ENCODE data around the gene USP37. TPM values are rescaled to one million over a fixed set of nuclear protein-coding genes. Genes with fewer than 3 reads are reported as not detected.

The USP37 gene
- total and polyA plus RNA-seq, 2 of the 13 experiments (the other 11 are each of a cell fraction or from before 2014, with no cell fraction given), result 6.5 to 30.6 TPM

DNA sequence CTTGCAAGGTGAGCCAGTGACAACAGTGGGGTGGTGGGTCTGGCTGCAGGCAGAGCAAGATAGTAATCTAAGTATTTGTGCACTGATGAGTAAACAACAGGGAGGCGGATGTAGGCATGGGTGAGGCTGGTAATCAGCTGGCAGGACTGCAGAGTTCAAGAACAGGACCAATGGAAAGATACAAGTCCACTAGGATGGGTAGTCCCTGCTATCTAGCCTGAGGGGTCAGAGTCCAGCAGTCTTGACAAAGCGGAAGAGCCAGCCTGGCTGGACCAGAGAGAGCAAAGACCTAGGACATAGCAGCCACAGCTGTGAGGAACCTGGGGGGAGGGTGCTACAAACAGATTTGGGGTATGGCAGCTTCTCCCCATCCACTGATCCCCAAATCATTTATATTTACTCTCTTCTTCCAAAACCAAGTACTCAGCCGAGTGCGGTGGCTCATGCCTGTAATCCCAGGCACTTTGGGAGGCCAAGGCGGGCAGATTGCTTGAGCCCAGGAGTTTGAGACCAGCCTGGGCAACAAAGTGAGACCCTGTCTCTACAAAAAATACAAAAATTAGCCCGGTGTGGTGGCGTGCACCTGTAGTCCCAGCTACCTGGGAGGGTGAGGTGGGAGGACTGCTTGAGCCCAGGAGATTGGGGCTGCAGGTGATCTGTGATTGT, 123.3 kb downstream of the USP37 start (continued):
- peak; percentile 96; the same call in 2 of the 3 replicates for TF ChIP-seq MXI1 (IDR thresholded peaks at IDR 0.05; ENCODE audit: borderline replicate concordance, low read depth, low read length)
- TF ChIP-seq, protein P1, sequence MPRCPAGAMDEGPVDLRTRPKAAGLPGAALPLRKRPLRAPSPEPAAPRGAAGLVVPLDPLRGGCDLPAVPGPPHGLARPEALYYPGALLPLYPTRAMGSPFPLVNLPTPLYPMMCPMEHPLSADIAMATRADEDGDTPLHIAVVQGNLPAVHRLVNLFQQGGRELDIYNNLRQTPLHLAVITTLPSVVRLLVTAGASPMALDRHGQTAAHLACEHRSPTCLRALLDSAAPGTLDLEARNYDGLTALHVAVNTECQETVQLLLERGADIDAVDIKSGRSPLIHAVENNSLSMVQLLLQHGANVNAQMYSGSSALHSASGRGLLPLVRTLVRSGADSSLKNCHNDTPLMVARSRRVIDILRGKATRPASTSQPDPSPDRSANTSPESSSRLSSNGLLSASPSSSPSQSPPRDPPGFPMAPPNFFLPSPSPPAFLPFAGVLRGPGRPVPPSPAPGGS (CRISPR knock-in tag; IDR thresholded peaks at IDR 0.05), result peak; percentile 35; the same call in 1 of the 2 replicates
- peak; percentile 33 for TF ChIP-seq STAG1 (CRISPR knock-in tag; IDR thresholded peaks at IDR 0.05)
- TF ChIP-seq NFYB (CRISPR knock-in tag; IDR thresholded peaks at IDR 0.05), result no peak
- no peak for TF ChIP-seq ZNF10 (CRISPR knock-in tag; IDR thresholded peaks at IDR 0.05; ENCODE audit: borderline replicate concordance, low read depth)
- TF ChIP-seq ZNF260 (CRISPR knock-in tag; IDR thresholded peaks at IDR 0.05; ENCODE audit: borderline replicate concordance, low read depth), result no peak
- TF ChIP-seq KLF6 (CRISPR knock-in tag; IDR thresholded peaks at IDR 0.05), result peak; percentile 71
- no peak for TF ChIP-seq REXO4 (CRISPR knock-in tag; IDR thresholded peaks at IDR 0.05; ENCODE audit: borderline replicate concordance)
- peak; percentile 73; the same call in 1 of the 2 replicates for TF ChIP-seq GTF3A (CRISPR knock-in tag; conservative IDR thresholded peaks at IDR 0.05)
- no peak for TF ChIP-seq GPN1 (CRISPR knock-in tag; IDR thresholded peaks at IDR 0.05; ENCODE audit: borderline replicate concordance)
- TF ChIP-seq ZNF749 (CRISPR knock-in tag; IDR thresholded peaks at IDR 0.05; ENCODE audit: borderline replicate concordance), result peak; percentile 80; the same call in 1 of the 2 replicates
- no peak for TF ChIP-seq DDIT3 (CRISPR knock-in tag; IDR thresholded peaks at IDR 0.05)
- peak; percentile 95 for TF ChIP-seq ZNF605 (CRISPR knock-in tag; IDR thresholded peaks at IDR 0.05)
- TF ChIP-seq, protein P2, sequence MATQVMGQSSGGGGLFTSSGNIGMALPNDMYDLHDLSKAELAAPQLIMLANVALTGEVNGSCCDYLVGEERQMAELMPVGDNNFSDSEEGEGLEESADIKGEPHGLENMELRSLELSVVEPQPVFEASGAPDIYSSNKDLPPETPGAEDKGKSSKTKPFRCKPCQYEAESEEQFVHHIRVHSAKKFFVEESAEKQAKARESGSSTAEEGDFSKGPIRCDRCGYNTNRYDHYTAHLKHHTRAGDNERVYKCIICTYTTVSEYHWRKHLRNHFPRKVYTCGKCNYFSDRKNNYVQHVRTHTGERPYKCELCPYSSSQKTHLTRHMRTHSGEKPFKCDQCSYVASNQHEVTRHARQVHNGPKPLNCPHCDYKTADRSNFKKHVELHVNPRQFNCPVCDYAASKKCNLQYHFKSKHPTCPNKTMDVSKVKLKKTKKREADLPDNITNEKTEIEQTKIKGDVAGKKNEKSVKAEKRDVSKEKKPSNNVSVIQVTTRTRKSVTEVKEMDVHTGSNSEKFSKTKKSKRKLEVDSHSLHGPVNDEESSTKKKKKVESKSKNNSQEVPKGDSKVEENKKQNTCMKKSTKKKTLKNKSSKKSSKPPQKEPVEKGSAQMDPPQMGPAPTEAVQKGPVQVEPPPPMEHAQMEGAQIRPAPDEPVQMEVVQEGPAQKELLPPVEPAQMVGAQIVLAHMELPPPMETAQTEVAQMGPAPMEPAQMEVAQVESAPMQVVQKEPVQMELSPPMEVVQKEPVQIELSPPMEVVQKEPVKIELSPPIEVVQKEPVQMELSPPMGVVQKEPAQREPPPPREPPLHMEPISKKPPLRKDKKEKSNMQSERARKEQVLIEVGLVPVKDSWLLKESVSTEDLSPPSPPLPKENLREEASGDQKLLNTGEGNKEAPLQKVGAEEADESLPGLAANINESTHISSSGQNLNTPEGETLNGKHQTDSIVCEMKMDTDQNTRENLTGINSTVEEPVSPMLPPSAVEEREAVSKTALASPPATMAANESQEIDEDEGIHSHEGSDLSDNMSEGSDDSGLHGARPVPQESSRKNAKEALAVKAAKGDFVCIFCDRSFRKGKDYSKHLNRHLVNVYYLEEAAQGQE (IDR thresholded peaks at IDR 0.05; ENCODE audit: borderline replicate concordance in 1 of 2, low read depth in 1 of 2, low read length in 2 of 2), result no peak; a peak in 1 of 4 replicates
- TF ChIP-seq EHMT2 (IDR thresholded peaks at IDR 0.05; ENCODE audit: borderline replicate concordance, low read depth, low read length), result no peak
- TF ChIP-seq POLR2AphosphoS2 (IDR thresholded peaks at IDR 0.05; ENCODE audit: low read depth, low read length), result no peak
- TF ChIP-seq, protein P3, sequence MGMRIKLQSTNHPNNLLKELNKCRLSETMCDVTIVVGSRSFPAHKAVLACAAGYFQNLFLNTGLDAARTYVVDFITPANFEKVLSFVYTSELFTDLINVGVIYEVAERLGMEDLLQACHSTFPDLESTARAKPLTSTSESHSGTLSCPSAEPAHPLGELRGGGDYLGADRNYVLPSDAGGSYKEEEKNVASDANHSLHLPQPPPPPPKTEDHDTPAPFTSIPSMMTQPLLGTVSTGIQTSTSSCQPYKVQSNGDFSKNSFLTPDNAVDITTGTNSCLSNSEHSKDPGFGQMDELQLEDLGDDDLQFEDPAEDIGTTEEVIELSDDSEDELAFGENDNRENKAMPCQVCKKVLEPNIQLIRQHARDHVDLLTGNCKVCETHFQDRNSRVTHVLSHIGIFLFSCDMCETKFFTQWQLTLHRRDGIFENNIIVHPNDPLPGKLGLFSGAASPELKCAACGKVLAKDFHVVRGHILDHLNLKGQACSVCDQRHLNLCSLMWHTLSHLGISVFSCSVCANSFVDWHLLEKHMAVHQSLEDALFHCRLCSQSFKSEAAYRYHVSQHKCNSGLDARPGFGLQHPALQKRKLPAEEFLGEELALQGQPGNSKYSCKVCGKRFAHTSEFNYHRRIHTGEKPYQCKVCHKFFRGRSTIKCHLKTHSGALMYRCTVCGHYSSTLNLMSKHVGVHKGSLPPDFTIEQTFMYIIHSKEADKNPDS (CRISPR knock-in tag; IDR thresholded peaks at IDR 0.05), result peak; percentile 86
- no peak; the same call in 1 of the 2 replicates for TF ChIP-seq ZBTB8A (CRISPR knock-in tag; IDR thresholded peaks at IDR 0.05; ENCODE audit: borderline replicate concordance, low read depth)
- TF ChIP-seq ZNF446 (CRISPR knock-in tag; IDR thresholded peaks at IDR 0.05), result no peak
- TF ChIP-seq, protein P4, sequence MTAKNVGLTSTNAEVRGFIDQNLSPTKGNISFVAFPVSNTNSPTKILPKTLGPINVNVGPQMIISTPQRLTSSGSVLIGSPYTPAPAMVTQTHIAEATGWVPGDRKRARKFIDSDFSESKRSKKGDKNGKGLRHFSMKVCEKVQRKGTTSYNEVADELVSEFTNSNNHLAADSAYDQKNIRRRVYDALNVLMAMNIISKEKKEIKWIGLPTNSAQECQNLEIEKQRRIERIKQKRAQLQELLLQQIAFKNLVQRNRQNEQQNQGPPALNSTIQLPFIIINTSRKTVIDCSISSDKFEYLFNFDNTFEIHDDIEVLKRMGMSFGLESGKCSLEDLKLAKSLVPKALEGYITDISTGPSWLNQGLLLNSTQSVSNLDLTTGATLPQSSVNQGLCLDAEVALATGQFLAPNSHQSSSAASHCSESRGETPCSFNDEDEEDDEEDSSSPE (CRISPR knock-in tag; IDR thresholded peaks at IDR 0.05), result peak; percentile 67

All from HepG2 (cell line).